IMR-90 (cell line): ENCODE measurements around the gene PRL. TPM values are rescaled to one million over a fixed set of nuclear protein-coding genes. Genes with fewer than 3 reads are reported as not detected.
A peak's percentile ranks its signal among the peaks of the same experiment; 100 is the strongest.

Experiments used
- ATAC-seq: fragments of 200-7000 bp; cut with Tn5 transposase; 2 replicates; pipeline ENCODE4 v1.9.1; 2020; ENCODE audit warnings: low read depth, mild to moderate bottlenecking, moderate library complexity
- BruUV-seq: library from RNA; stranded (reverse); fragments of 400-500 nt; replicated peaks from 2 replicates; lab custom pipeline; 2021; lab: Mats Ljungman, UMichigan
- CTCF ChIA-PET: fragments of 300-600 bp; formaldehyde crosslinking; extraction: SDS; loops from one replicate; lab custom pipeline; 2021; ENCODE audit warnings: antibody characterized with exemption; lab: Yijun Ruan, JAX
- POLR2A ChIA-PET: fragments of 300-600 bp; sonication (Branson Sonifier 250); formaldehyde crosslinking; loops from one replicate; lab custom pipeline; 2022; ENCODE audit warnings: antibody characterized with exemption; ENCODE audit not compliant: unreplicated experiment; lab: Charles Lee
- DNase-seq: peaks from one replicate; pipeline ENCODE4 v3.0.0; 2013
- H2AFZ ChIP-seq: replicated peaks from 2 replicates; pipeline ENCODE3; 2013; ENCODE audit warnings: low read length, mild to moderate bottlenecking; ENCODE audit not compliant: poor library complexity
- H2AK5ac ChIP-seq: 2 replicates; pipeline ENCODE4 v1.6.1; 2013; ENCODE audit warnings: low read depth, low read length, inconsistent platforms
- H2AK9ac ChIP-seq: replicated peaks from 2 replicates; pipeline ENCODE3; 2013; ENCODE audit warnings: mild to moderate bottlenecking, low read depth, low read length, moderate library complexity; ENCODE audit not compliant: poor library complexity
- H2BK120ac ChIP-seq: 2 replicates; pipeline ENCODE4 v1.6.1; 2013; ENCODE audit warnings: low read depth, low read length, inconsistent platforms
- H2BK15ac ChIP-seq: 3 replicates; pipeline ENCODE4 v1.6.1; 2013; ENCODE audit warnings: low read depth, low read length, inconsistent platforms
- H2BK20ac ChIP-seq: 2 replicates; pipeline ENCODE4 v1.6.1; 2013; ENCODE audit warnings: low read depth, mild to moderate bottlenecking, inconsistent platforms, low read length, moderate library complexity
- H2BK5ac ChIP-seq: 2 replicates; pipeline ENCODE4 v1.6.1; 2013; ENCODE audit warnings: mild to moderate bottlenecking, low read depth, low read length, inconsistent platforms; ENCODE audit not compliant: poor library complexity, severe bottlenecking
- H3K14ac ChIP-seq: replicated peaks from 2 replicates; pipeline ENCODE4 v1.6.1; 2013; ENCODE audit warnings: low read depth, low read length, inconsistent platforms
- H3K18ac ChIP-seq: 2 replicates; pipeline ENCODE4 v1.6.1; 2013; ENCODE audit warnings: low read depth, low read length, control low read depth
- H3K23ac ChIP-seq: 2 replicates; pipeline ENCODE4 v1.6.1; 2013; ENCODE audit warnings: low read depth, low read length, inconsistent platforms
- H3K27ac ChIP-seq: 2 replicates; pipeline ENCODE4 v1.5.1; 2013; ENCODE audit warnings: mild to moderate bottlenecking, control low read depth, low read length; ENCODE audit not compliant: insufficient read depth
- H3K27me3 ChIP-seq: 2 replicates; pipeline ENCODE4 v1.6.1; 2013; ENCODE audit warnings: low read length; ENCODE audit not compliant: control insufficient read depth, insufficient read depth
- H3K36me3 ChIP-seq: 2 replicates; pipeline ENCODE4 v1.6.1; 2013; ENCODE audit warnings: low read length, mixed read lengths; ENCODE audit not compliant: control insufficient read depth, insufficient read depth
- H3K4ac ChIP-seq: 2 replicates; pipeline ENCODE4 v1.6.1; 2013; ENCODE audit warnings: low read depth, low read length, inconsistent platforms
- H3K4me1 ChIP-seq: 2 replicates; pipeline ENCODE4 v1.6.1; 2013; ENCODE audit warnings: low read length, mixed read lengths; ENCODE audit not compliant: control insufficient read depth, insufficient read depth
- H3K4me2 ChIP-seq: 2 replicates; pipeline ENCODE4 v1.6.1; 2013; ENCODE audit warnings: low read depth, mild to moderate bottlenecking, control low read depth, low read length, moderate library complexity
- H3K4me3 ChIP-seq: 2 replicates; pipeline ENCODE4 v1.5.1; 2013; ENCODE audit warnings: low read depth, mild to moderate bottlenecking, control low read depth, low read length, moderate library complexity; ENCODE audit not compliant: insufficient read depth
- H3K56ac ChIP-seq: 2 replicates; pipeline ENCODE4 v1.6.1; 2013; ENCODE audit warnings: low read length, inconsistent platforms; ENCODE audit not compliant: insufficient read depth; ENCODE audit errors: extremely low read depth
- H3K79me1 ChIP-seq, 2 experiments: 2 replicates each; pipeline ENCODE4 v1.6.1; 2013; ENCODE audit warnings: low read length in 2 of 2, inconsistent platforms in 1 of 2, low read depth in 1 of 2
- H3K9ac ChIP-seq: 2 replicates; pipeline ENCODE4 v1.6.1; 2013; ENCODE audit warnings: low read depth, low read length, control low read depth
- H3K9me1 ChIP-seq: 2 replicates; pipeline ENCODE4 v1.6.1; 2013; ENCODE audit warnings: low read length, inconsistent platforms; ENCODE audit not compliant: insufficient read depth
- H3K9me3 ChIP-seq: 2 replicates; pipeline ENCODE4 v1.6.1; 2013; ENCODE audit warnings: low read length; ENCODE audit not compliant: control insufficient read depth, insufficient read depth
- H4K20me1 ChIP-seq: 2 replicates; pipeline ENCODE4 v1.6.1; 2013; ENCODE audit warnings: low read length, inconsistent platforms; ENCODE audit not compliant: insufficient read depth
- H4K5ac ChIP-seq: 2 replicates; pipeline ENCODE4 v1.6.1; 2013; ENCODE audit warnings: mild to moderate bottlenecking, low read depth, low read length, control low read depth
- H4K8ac ChIP-seq, 2 experiments: 2 replicates each; pipeline ENCODE4 v1.6.1; 2013; ENCODE audit warnings: low read depth in 2 of 2, low read length in 2 of 2, control low read depth in 1 of 2, inconsistent platforms in 1 of 2
- H4K91ac ChIP-seq: 2 replicates; pipeline ENCODE4 v1.6.1; 2013; ENCODE audit warnings: low read depth, low read length, inconsistent platforms; ENCODE audit not compliant: insufficient read depth
- BHLHE40 ChIP-seq: fragments of 150-350 bp; IDR thresholded peaks from 2 replicates; pipeline ENCODE4 v1.6.1; 2016; ENCODE audit warnings: mild to moderate bottlenecking, low read depth, low read length
- CEBPB ChIP-seq: IDR thresholded peaks from 2 replicates; pipeline ENCODE4 v1.6.1; 2012; ENCODE audit warnings: low read depth, low read length, improper control_type of control experiment
- CHD1 ChIP-seq: IDR thresholded peaks from 2 replicates; pipeline ENCODE4 v1.6.1; 2012; ENCODE audit warnings: low read depth, low read length, improper control_type of control experiment
- CTCF ChIP-seq: conservative IDR thresholded peaks from 2 replicates; pipeline ENCODE4 v1.5.1; 2012; ENCODE audit warnings: mild to moderate bottlenecking, low read depth, low read length, improper control_type of control experiment
- FOS ChIP-seq: fragments of 150-350 bp; IDR thresholded peaks from 2 replicates; pipeline ENCODE4 v1.6.1; 2016; ENCODE audit warnings: low read depth, low read length
- MAFK ChIP-seq: IDR thresholded peaks from 2 replicates; pipeline ENCODE4 v1.6.1; 2012; ENCODE audit warnings: low read depth, low read length, improper control_type of control experiment
- MAZ ChIP-seq: IDR thresholded peaks from 2 replicates; pipeline ENCODE4 v1.6.1; 2012; ENCODE audit warnings: low read depth, mild to moderate bottlenecking, low read length, improper control_type of control experiment, moderate library complexity, borderline replicate concordance
- MXI1 ChIP-seq: IDR thresholded peaks from 2 replicates; pipeline ENCODE4 v1.6.1; 2012; ENCODE audit warnings: low read depth, mild to moderate bottlenecking, low read length, moderate library complexity, borderline replicate concordance
- NFE2L2 ChIP-seq: fragments of 150-350 bp; IDR thresholded peaks from 2 replicates; pipeline ENCODE4 v1.6.1; 2016; ENCODE audit warnings: low read depth, mild to moderate bottlenecking, low read length
- POLR2A ChIP-seq: IDR thresholded peaks from 2 replicates; pipeline ENCODE4 v1.6.1; 2012; ENCODE audit warnings: mild to moderate bottlenecking, low read depth, low read length
- RAD21 ChIP-seq: IDR thresholded peaks from 2 replicates; pipeline ENCODE4 v1.6.1; 2012; ENCODE audit warnings: low read length, improper control_type of control experiment
- RCOR1 ChIP-seq: IDR thresholded peaks from 2 replicates; pipeline ENCODE4 v1.6.1; 2012; ENCODE audit warnings: mild to moderate bottlenecking, low read length, improper control_type of control experiment; ENCODE audit not compliant: insufficient replicate concordance
- RFX5 ChIP-seq: IDR thresholded peaks from 2 replicates; pipeline ENCODE4 v1.8.0; 2012; ENCODE audit warnings: low read depth, mild to moderate bottlenecking, low read length, moderate library complexity
- SMC3 ChIP-seq: fragments of 150-350 bp; IDR thresholded peaks from 2 replicates; pipeline ENCODE4 v1.6.1; 2016; ENCODE audit warnings: low read depth, mild to moderate bottlenecking, antibody characterized with exemption, low read length, moderate library complexity
- WGBS, 2 experiments: methylation state at CpG; one replicate each; pipeline versions ENCODE4 v1.1.5 to v1.1.7; 2013; ENCODE audit warnings: missing lambda C conversion rate in 2 of 2; ENCODE audit not compliant: insufficient read length in 1 of 2; ENCODE audit errors: extremely low coverage in 2 of 2; 5-methylcytosine and 5-hydroxymethylcytosine counted together
- dilution Hi-C: fragments of 300-500 bp; cut with HindIII; formaldehyde crosslinking; loops from one replicate; pipeline ENCODE4 v1.14.3; 2018; ENCODE audit warnings: low sequenced_read_pairs; ENCODE audit not compliant: unreplicated experiment
- in situ Hi-C: fragments of 300-500 bp; cut with MboI; formaldehyde crosslinking; loops from 3 replicates; pipeline ENCODE4 v1.14.3; 2019; ENCODE audit warnings: low sequenced_read_pairs, inconsistent platforms, mixed read lengths
- intact Hi-C: fragments of 100-400 bp; cut with micrococcal nuclease; formaldehyde crosslinking; loops from 2 replicates; pipeline ENCODE4 v1.10.0; 2022
- polyA plus RNA-seq, 3 experiments: library from polyadenylated mRNA; depleted of rRNA; stranded (reverse); fragments of >200 nt; gene quantifications; 2 replicates each; pipeline ENCODE4 v1.2.3, GENCODE V29; 2012; ENCODE audit warnings: low replicate concordance in 1 of 3
- total RNA-seq: library from RNA; depleted of rRNA; stranded (reverse); fragments of >200 nt; gene quantifications from 2 replicates; pipeline ENCODE4 v1.2.3, GENCODE V29; 2012
- TF ChIP-seq, protein P1 (sequence below): fragments of 150-350 bp; IDR thresholded peaks from 2 replicates; pipeline ENCODE4 v1.6.1; 2016; ENCODE audit warnings: low read depth, mild to moderate bottlenecking, low read length, moderate library complexity, borderline replicate concordance
- TF ChIP-seq, protein P2 (sequence below): fragments of 150-350 bp; IDR thresholded peaks from 2 replicates; pipeline ENCODE4 v1.6.1; 2017; ENCODE audit warnings: mild to moderate bottlenecking, antibody characterized with exemption, low read length, low read depth

Gene PRL
- total and polyA plus RNA-seq, 2 of the 4 experiments (the other 2 are of a cell fraction) = not detected

- H3K23ac ChIP-seq = no peak overlapping the region
- H3K27ac ChIP-seq = no peak overlapping the region
- H3K36me3 ChIP-seq = no peaks in the 10 kb centered on the region
- H4K5ac ChIP-seq = no peak overlapping the region
- CTCF ChIA-PET = interaction anchor here (0.6 kb wide), 1 partner anchor 536 kb away, joined by 5 read pairs; no protein-coding TSS in a partner anchor
- no peak overlapping the region for H3K4me3 ChIP-seq
- no peaks in the 10 kb centered on the region for H3K9me1 ChIP-seq
- intact Hi-C loops (no loop called here), in situ Hi-C loops (no loop called here), dilution Hi-C loops (no loop called here)
- TF ChIP-seq NFE2L2 = no peak
- TF ChIP-seq FOS = no peak
- TF ChIP-seq SMC3 = no peak
- no peak for TF ChIP-seq MAZ
- no peak for TF ChIP-seq BHLHE40
- TF ChIP-seq MXI1 = no peak
- TF ChIP-seq, protein P1, sequence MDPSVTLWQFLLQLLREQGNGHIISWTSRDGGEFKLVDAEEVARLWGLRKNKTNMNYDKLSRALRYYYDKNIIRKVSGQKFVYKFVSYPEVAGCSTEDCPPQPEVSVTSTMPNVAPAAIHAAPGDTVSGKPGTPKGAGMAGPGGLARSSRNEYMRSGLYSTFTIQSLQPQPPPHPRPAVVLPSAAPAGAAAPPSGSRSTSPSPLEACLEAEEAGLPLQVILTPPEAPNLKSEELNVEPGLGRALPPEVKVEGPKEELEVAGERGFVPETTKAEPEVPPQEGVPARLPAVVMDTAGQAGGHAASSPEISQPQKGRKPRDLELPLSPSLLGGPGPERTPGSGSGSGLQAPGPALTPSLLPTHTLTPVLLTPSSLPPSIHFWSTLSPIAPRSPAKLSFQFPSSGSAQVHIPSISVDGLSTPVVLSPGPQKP = no peak
- no peak for TF ChIP-seq CTCF
- TF ChIP-seq RCOR1 = no peak
- no peak for TF ChIP-seq RAD21
- no peak for TF ChIP-seq POLR2A
- TF ChIP-seq CHD1 = no peak
- TF ChIP-seq CEBPB = no peak
- no peak for TF ChIP-seq RFX5
- TF ChIP-seq, protein P2, sequence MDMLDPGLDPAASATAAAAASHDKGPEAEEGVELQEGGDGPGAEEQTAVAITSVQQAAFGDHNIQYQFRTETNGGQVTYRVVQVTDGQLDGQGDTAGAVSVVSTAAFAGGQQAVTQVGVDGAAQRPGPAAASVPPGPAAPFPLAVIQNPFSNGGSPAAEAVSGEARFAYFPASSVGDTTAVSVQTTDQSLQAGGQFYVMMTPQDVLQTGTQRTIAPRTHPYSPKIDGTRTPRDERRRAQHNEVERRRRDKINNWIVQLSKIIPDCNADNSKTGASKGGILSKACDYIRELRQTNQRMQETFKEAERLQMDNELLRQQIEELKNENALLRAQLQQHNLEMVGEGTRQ = no peak
- TF ChIP-seq MAFK = no peak
- no peak overlapping the region for H2AK5ac ChIP-seq
- H2AK9ac ChIP-seq = no peak overlapping the region
- H2BK20ac ChIP-seq = no peak overlapping the region
- POLR2A ChIA-PET = no interaction called here
- H3K9ac ChIP-seq = no peak overlapping the region
- DNase-seq = no peak
- H2BK15ac ChIP-seq = no peak overlapping the region
- H3K18ac ChIP-seq = no peak overlapping the region
- no peak for ATAC-seq
- H3K79me1 ChIP-seq = no peaks in the 10 kb centered on the region
- no peak overlapping the region for H2BK5ac ChIP-seq
- H3K9me3 ChIP-seq = no peaks in the 10 kb centered on the region
- H4K20me1 ChIP-seq = no peaks in the 10 kb centered on the region
- H3K14ac ChIP-seq = no peak overlapping the region
- no peak overlapping the region for H4K8ac ChIP-seq
- H3K56ac ChIP-seq = no peak overlapping the region
- H2AFZ ChIP-seq = peak overlapping the region; percentile 13
- peak overlapping the region; percentile 17; the same call in 1 of the 2 replicates for H3K4ac ChIP-seq
- no peak overlapping the region for H2BK120ac ChIP-seq
- no peaks in the 10 kb centered on the region for H3K4me1 ChIP-seq
- 91% methylated on average over 12 of the region's 17 CpGs; no CpG with 5 or more reads in 1 of the 2 experiments for WGBS, 2 experiments
- H3K4me2 ChIP-seq = no peak overlapping the region
- no peaks in the 10 kb centered on the region for H3K27me3 ChIP-seq
- no peak overlapping the region for H4K91ac ChIP-seq
- no TSS peak for BruUV-seq
Observed at GRCh38 chr6:22294301-22294700, 2.5 kb downstream of the PRL start.
